Sigmoid colon (tissue), 4 donors: Measurements from ENCODE around the gene CASR.

Experiments used
- EP300 ChIP-seq, 4 donors: sonication (generic); formaldehyde crosslinking; IDR thresholded peaks; one replicate each; pipeline ENCODE4 v1.6.1; 2017; ENCODE audit warnings: antibody characterized with exemption in 4 of 4
- POLR2A ChIP-seq, 2 donors: fragments of 450-650 bp; IDR thresholded peaks; one replicate each; pipeline ENCODE4 v1.6.1; 2016; ENCODE audit warnings: antibody characterized with exemption in 2 of 2, mild to moderate bottlenecking in 2 of 2, moderate library complexity in 2 of 2
- TF ChIP-seq, protein P1 (sequence below), 4 experiments: fragments of 450-650 bp in 3 of 4; fragments of 200-600 bp in 1 of 4; IDR thresholded peaks; one replicate each; pipeline ENCODE4 v1.5.1; 2016 to 2019; ENCODE audit warnings: antibody characterized with exemption in 4 of 4, mild to moderate bottlenecking in 3 of 4, moderate library complexity in 2 of 4

- TF ChIP-seq, protein P1, sequence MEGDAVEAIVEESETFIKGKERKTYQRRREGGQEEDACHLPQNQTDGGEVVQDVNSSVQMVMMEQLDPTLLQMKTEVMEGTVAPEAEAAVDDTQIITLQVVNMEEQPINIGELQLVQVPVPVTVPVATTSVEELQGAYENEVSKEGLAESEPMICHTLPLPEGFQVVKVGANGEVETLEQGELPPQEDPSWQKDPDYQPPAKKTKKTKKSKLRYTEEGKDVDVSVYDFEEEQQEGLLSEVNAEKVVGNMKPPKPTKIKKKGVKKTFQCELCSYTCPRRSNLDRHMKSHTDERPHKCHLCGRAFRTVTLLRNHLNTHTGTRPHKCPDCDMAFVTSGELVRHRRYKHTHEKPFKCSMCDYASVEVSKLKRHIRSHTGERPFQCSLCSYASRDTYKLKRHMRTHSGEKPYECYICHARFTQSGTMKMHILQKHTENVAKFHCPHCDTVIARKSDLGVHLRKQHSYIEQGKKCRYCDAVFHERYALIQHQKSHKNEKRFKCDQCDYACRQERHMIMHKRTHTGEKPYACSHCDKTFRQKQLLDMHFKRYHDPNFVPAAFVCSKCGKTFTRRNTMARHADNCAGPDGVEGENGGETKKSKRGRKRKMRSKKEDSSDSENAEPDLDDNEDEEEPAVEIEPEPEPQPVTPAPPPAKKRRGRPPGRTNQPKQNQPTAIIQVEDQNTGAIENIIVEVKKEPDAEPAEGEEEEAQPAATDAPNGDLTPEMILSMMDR (IDR thresholded peaks at IDR 0.05): no peak
- TF ChIP-seq POLR2A (IDR thresholded peaks at IDR 0.05) (no peak), EP300 (IDR thresholded peaks at IDR 0.05) (no peak)
Observed at GRCh38 chr3:122298239-122298638, 114.8 kb downstream of the CASR start.
